Measurements from ENCODE around the gene MIS18A.

The MIS18A gene, protein sequence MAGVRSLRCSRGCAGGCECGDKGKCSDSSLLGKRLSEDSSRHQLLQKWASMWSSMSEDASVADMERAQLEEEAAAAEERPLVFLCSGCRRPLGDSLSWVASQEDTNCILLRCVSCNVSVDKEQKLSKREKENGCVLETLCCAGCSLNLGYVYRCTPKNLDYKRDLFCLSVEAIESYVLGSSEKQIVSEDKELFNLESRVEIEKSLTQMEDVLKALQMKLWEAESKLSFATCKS

DNA sequence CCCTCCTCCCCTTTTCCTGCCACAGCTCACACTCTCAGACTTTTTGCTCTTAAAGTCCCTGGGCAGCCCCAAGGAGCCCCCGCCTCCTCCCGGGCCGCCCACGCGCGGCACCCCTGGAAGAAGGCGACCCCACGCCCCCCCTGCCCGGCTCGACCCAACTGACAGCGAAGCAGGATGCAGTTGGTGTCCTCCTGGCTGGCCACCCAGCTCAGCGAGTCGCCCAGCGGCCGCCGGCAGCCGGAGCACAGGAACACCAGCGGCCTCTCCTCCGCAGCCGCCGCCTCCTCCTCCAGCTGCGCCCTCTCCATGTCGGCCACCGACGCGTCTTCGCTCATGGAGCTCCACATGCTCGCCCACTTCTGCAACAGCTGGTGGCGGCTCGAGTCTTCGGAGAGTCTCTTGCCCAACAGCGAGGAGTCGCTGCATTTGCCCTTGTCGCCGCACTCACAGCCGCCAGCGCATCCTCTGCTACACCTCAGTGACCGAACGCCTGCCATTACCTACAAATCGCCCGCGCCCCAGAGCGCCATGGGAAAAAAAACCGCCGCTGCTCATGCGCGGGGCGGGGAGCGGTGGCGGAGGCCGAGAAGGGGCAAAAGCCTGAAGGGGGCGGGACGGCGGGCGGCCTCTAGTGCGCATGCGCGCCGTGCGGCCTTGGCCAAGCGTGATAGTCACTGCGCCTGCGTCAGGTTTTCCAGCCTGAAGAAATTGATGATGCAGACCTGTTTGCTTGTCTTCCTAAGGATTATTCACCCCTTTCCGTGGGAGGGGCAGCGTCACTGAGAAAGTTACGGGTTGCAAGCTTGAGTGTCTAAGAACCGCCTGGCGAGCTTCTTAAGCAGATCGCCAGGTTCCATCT lies at the start of gene MIS18A:
Gene MIS18A (minus strand): TSS at position 532 of the 859 bp plus-strand sequence. CDS start 35 bp downstream, at position 497.
- FAIRE-seq (no peak), DNase-seq (ENCODE audit: insufficient read length, low spot score) (peak; percentile 66)
- TF ChIP-seq, protein P1, sequence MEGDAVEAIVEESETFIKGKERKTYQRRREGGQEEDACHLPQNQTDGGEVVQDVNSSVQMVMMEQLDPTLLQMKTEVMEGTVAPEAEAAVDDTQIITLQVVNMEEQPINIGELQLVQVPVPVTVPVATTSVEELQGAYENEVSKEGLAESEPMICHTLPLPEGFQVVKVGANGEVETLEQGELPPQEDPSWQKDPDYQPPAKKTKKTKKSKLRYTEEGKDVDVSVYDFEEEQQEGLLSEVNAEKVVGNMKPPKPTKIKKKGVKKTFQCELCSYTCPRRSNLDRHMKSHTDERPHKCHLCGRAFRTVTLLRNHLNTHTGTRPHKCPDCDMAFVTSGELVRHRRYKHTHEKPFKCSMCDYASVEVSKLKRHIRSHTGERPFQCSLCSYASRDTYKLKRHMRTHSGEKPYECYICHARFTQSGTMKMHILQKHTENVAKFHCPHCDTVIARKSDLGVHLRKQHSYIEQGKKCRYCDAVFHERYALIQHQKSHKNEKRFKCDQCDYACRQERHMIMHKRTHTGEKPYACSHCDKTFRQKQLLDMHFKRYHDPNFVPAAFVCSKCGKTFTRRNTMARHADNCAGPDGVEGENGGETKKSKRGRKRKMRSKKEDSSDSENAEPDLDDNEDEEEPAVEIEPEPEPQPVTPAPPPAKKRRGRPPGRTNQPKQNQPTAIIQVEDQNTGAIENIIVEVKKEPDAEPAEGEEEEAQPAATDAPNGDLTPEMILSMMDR (IDR thresholded peaks at IDR 0.05; ENCODE audit: insufficient read depth, missing control alignments): no peak

DNA sequence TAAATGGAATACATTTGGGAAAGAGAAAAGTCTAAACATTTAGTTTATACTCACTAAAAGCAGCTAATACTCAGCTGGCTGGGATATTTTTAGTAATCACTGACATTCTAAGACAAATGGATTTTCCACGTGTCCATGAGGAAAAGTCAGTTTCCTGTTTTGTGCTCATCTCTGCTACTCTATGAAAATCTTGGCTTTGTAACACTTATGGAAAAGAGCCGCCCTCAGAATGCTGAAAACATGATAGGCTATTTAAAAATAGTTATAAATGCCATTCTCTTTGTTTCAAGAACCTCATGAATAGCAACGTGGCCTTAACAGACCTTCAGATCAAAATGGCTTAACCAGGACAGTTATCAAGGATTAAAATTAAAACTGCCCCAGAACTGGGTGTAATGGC lies 49.7 kb upstream of the MIS18A start:
- DNase-seq (ENCODE audit: insufficient read length, low spot score) (no peak), FAIRE-seq (no peak)
- TF ChIP-seq, protein P1 (IDR thresholded peaks at IDR 0.05; ENCODE audit: insufficient read depth, missing control alignments): no peak

DNA sequence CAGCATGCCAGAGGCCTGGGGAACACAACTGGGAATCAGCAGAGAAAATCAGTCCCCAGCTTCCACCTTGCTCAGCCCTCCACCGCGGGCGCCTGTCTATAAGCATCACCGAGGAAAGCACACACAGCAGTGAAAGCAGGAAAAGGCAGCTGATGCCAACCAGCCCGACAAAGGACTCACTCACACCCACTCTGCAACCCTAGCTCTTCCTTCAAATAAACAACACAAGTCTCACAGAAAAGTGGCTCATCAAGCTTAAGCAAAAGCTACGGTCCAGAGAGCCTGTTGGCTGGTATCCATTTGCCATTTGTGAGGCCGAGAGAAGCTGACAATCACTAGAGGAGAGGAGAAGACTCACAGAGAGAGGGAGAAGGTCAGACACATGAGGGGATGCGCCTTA lies 46.9 kb upstream of the MIS18A start:
- FAIRE-seq (no peak), DNase-seq (ENCODE audit: insufficient read length, low spot score) (no peak)
- TF ChIP-seq, protein P1 (IDR thresholded peaks at IDR 0.05; ENCODE audit: insufficient read depth, missing control alignments): no peak

DNA sequence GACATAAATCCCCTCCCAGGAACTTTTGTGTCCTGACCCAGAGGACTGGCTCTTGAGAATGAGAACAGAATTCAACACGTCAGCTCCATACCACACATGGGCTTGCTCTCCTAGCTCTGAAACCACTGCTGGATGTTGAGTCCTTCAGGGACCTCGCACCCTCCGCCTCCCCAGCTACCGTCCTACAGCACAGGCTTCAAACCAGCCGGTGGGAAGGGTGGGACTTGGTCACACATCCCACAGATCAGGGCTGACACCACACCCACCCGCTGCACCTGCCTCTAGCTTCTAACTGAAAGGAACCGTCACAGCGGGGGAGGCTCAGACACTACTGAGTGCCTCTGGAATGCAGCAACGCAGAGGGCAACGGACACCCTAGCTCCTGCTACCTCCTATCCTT lies 43.8 kb upstream of the MIS18A start:
- TF ChIP-seq, protein P1 (IDR thresholded peaks at IDR 0.05; ENCODE audit: insufficient read depth, missing control alignments): no peak
- DNase-seq (ENCODE audit: insufficient read length, low spot score) (no peak), FAIRE-seq (no peak)

DNA sequence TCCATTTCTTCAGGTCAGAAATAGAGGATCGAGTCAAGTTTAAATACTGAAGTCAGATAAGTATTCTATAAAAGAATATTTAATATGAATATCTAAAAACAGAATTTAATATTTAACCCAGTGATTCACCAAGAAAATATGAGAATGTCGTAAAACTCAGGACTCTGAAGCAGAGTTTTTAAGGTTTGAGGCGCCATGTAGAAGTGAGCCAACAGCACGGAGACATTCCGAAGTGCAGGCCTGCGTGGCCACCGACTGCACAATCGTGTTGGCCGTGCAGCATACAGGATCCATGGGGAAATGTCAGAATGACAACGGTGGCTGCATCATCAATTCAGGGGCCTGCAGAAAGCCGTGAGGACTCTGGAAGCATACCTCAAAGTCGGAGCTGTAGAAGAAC lies 43.3 kb upstream of the MIS18A start:
- TF ChIP-seq, protein P1 (IDR thresholded peaks at IDR 0.05; ENCODE audit: insufficient read depth, missing control alignments): no peak
- DNase-seq (ENCODE audit: insufficient read length, low spot score) (no peak), FAIRE-seq (no peak)

DNA sequence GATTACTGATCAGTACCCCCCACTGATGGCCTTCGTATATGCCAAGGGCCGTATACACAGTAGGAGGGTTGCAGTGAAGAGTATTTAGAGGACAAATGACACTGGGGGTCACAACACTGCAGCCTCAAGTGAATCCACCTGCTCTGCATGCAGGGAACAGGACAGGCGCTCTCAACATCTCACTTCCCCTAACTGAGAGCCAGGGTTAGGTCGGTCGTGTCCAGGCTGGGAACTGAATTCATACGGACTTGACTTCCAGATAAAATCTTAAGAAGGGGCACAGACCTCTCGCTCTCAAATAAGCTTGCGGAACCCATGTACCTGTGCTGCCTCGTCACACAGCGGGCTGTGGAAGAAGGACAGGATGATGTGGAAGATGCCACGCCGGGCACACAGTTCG lies 42.6 kb upstream of the MIS18A start:
- no peak for FAIRE-seq
- TF ChIP-seq, protein P1 (IDR thresholded peaks at IDR 0.05; ENCODE audit: insufficient read depth, missing control alignments): no peak
- DNase-seq (ENCODE audit: insufficient read length, low spot score): no peak

DNA sequence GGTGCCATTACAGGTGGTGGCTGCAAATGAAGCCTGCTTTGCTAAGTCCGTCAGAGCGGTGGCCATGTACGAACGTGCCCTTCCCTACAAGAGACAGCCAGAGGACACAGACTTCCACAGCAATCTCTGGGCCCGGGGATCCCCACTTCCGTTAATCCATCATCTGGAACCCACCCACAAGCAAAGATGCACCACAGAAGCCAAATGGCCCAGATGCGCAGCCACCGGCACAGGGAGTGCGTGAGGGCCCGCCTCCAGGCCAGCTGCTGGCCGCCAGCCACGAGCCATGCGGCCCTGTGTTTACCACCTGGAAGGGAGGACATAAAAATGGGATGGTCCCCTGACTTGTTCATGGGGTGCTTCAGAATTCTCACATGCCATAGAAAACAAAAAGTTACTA lies 41.9 kb upstream of the MIS18A start:
- FAIRE-seq (no peak), DNase-seq (ENCODE audit: insufficient read length, low spot score) (no peak)
- TF ChIP-seq, protein P1 (IDR thresholded peaks at IDR 0.05; ENCODE audit: insufficient read depth, missing control alignments): no peak
